OCI-LY7 (cell line): Measurements from ENCODE around the gene ARID5A. TPM values are rescaled to one million over a fixed set of nuclear protein-coding genes. Genes with fewer than 3 reads are reported as not detected.

Source experiments
- BruUV-seq: library from RNA; stranded (reverse); fragments of 400-500 nt; replicated peaks from 2 replicates; lab custom pipeline; 2021; lab: Mats Ljungman, UMichigan
- CTCF ChIA-PET: fragments of 300-600 bp; sonication (Branson Sonifier 250); formaldehyde crosslinking; loops from one replicate; lab custom pipeline; 2022; ENCODE audit warnings: antibody characterized with exemption; ENCODE audit not compliant: unreplicated experiment; lab: Charles Lee
- POLR2A ChIA-PET: fragments of 300-600 bp; sonication (Branson Sonifier 250); formaldehyde crosslinking; loops from one replicate; lab custom pipeline; 2022; ENCODE audit warnings: antibody characterized with exemption; lab: Charles Lee
- DNase-seq: peaks from one replicate; pipeline ENCODE4 v3.0.0-alpha.2; 2015; ENCODE audit warnings: low spot score
- H2AFZ ChIP-seq: fragments of 200-600 bp; sonication (generic), shearing (Covaris generic); 2 replicates; pipeline ENCODE4 v1.6.1; 2014; ENCODE audit warnings: mild to moderate bottlenecking, antibody characterized with exemption, low read length, moderate library complexity
- H3K27ac ChIP-seq: fragments of 200-600 bp; sonication (generic); 2 replicates; pipeline ENCODE4 v1.5.1; 2014; ENCODE audit warnings: mixed run types, low read depth, mild to moderate bottlenecking, moderate library complexity, low read length, inconsistent platforms; ENCODE audit not compliant: poor library complexity, severe bottlenecking
- H3K36me3 ChIP-seq: fragments of 200-600 bp; sonication (generic); 2 replicates; pipeline ENCODE4 v1.6.1; 2014; ENCODE audit warnings: mild to moderate bottlenecking, antibody characterized with exemption, low read length, moderate library complexity, mixed read lengths; ENCODE audit not compliant: insufficient read depth
- H3K4me1 ChIP-seq: fragments of 200-600 bp; sonication (generic); 2 replicates; pipeline ENCODE4 v1.5.1; 2014; ENCODE audit warnings: mild to moderate bottlenecking, low read length; ENCODE audit not compliant: insufficient read depth, poor library complexity, severe bottlenecking
- H3K4me2 ChIP-seq: fragments of 200-600 bp; sonication (generic); 2 replicates; pipeline ENCODE4 v1.6.1; 2014; ENCODE audit warnings: mild to moderate bottlenecking, low read length
- H3K4me3 ChIP-seq: fragments of 200-600 bp; sonication (generic); 2 replicates; pipeline ENCODE4 v1.5.1; 2014; ENCODE audit warnings: mild to moderate bottlenecking, low read depth, low read length; ENCODE audit not compliant: poor library complexity, severe bottlenecking
- H3K79me2 ChIP-seq: fragments of 200-600 bp; sonication (generic); 2 replicates; pipeline ENCODE4 v1.6.1; 2016; ENCODE audit warnings: low read depth, mild to moderate bottlenecking, low read length, moderate library complexity, mixed read lengths; ENCODE audit not compliant: insufficient read depth
- H3K9me2 ChIP-seq: fragments of 200-600 bp; sonication (generic); 2 replicates; pipeline ENCODE4 v1.6.1; 2016; ENCODE audit warnings: mild to moderate bottlenecking, low read length, mixed read lengths; ENCODE audit not compliant: insufficient read depth
- H3K9me3 ChIP-seq: fragments of 200-600 bp; sonication (generic); 2 replicates; pipeline ENCODE4 v1.6.1; 2014; ENCODE audit warnings: mild to moderate bottlenecking, mixed run types, low read length, mixed read lengths
- H4K20me1 ChIP-seq: fragments of 200-600 bp; sonication (generic); 2 replicates; pipeline ENCODE4 v1.6.1; 2014; ENCODE audit warnings: mild to moderate bottlenecking, antibody characterized with exemption, low read length, moderate library complexity, mixed read lengths; ENCODE audit not compliant: insufficient read depth
- CTCF ChIP-seq: fragments of 200-600 bp; sonication (generic); conservative IDR thresholded peaks from 2 replicates; pipeline ENCODE4 v1.5.1; 2014; ENCODE audit warnings: mild to moderate bottlenecking, antibody characterized with exemption, low read length, moderate library complexity, mixed read lengths
- EZH2phosphoT487 ChIP-seq: fragments of 200-600 bp; sonication (generic); IDR thresholded peaks from 2 replicates; pipeline ENCODE4 v1.6.1; 2018; ENCODE audit warnings: low read depth, borderline replicate concordance, mild to moderate bottlenecking, mixed run types, antibody characterized with exemption, low read length, moderate library complexity, mixed read lengths
- intact Hi-C: fragments of 100-400 bp; cut with micrococcal nuclease; formaldehyde crosslinking; loops from one replicate; pipeline ENCODE4 v1.10.0; 2022; ENCODE audit not compliant: unreplicated experiment
- total RNA-seq, 2 experiments: library from RNA; depleted of rRNA in 1 of 2; stranded (reverse); fragments of >200 nt in 1 of 2; shearing (Covaris generic) in 1 of 2; gene quantifications; 2 replicates each; pipeline ENCODE4 v1.2.3, GENCODE V29; 2014 to 2022

ARID5A gene
- total RNA-seq, 2 experiments from 2014 or later = 4.4 to 6.0 TPM

- CTCF ChIA-PET = no interaction called here
- Histone ChIP-seq H3K4me1 (no peaks in the 10 kb centered on the region), H4K20me1 (no peaks in the 10 kb centered on the region), H3K9me3 (no peaks in the 10 kb centered on the region), H3K36me3 (peaks cover 95% of the 10 kb centered on the region), H3K4me2 (no peak overlapping the region), H2AFZ (no peak overlapping the region), H3K4me3 (no peak overlapping the region), H3K79me2 (no peaks in the 10 kb centered on the region), H3K9me2 (no peaks in the 10 kb centered on the region), H3K27ac (no peak overlapping the region)
- no peak for TF ChIP-seq EZH2phosphoT487
- no peak for TF ChIP-seq CTCF
- intact Hi-C loops = no loop called here
- no TSS peak for BruUV-seq
- DNase-seq = no peak
- POLR2A ChIA-PET = no interaction called here
Measured at GRCh38 chr2:96596596-96596995, 60.0 kb downstream of the ARID5A start.

- H3K79me2 ChIP-seq = no peaks in the 10 kb centered on the region
- intact Hi-C loops = loop anchor here (5.0 kb wide), 1 partner anchor 202 kb away; no protein-coding TSS in a partner anchor
- H3K4me3 ChIP-seq = no peak overlapping the region
- ChIA-PET POLR2A (interaction anchor here (1.1 kb wide), 1 partner anchor 33 kb away, joined by 4 read pairs; no protein-coding TSS in a partner anchor), CTCF (no interaction called here)
- H3K9me3 ChIP-seq = no peaks in the 10 kb centered on the region
- H3K4me2 ChIP-seq = no peak overlapping the region
- H3K27ac ChIP-seq = no peak overlapping the region
- peaks cover 93% of the 10 kb centered on the region for H3K36me3 ChIP-seq
- no TSS peak for BruUV-seq
- TF ChIP-seq EZH2phosphoT487 (no peak), CTCF (no peak)
- no peak overlapping the region for H2AFZ ChIP-seq
- H4K20me1 ChIP-seq = no peaks in the 10 kb centered on the region
- no peaks in the 10 kb centered on the region for H3K4me1 ChIP-seq
- H3K9me2 ChIP-seq = no peaks in the 10 kb centered on the region
- no peak for DNase-seq
Measured at GRCh38 chr2:96599941-96600340, 63.4 kb downstream of the ARID5A start.

- BruUV-seq = no TSS peak
- intact Hi-C loops = loop anchor here (5.0 kb wide), 1 partner anchor 201 kb away; no protein-coding TSS in a partner anchor
- no peak for TF ChIP-seq CTCF
- no peak for TF ChIP-seq EZH2phosphoT487
- Histone ChIP-seq H2AFZ (no peak overlapping the region), H3K27ac (no peak overlapping the region), H3K9me3 (no peaks in the 10 kb centered on the region), H3K4me1 (no peaks in the 10 kb centered on the region), H3K4me3 (no peak overlapping the region), H4K20me1 (no peaks in the 10 kb centered on the region), H3K9me2 (no peaks in the 10 kb centered on the region), H3K36me3 (peaks cover 94% of the 10 kb centered on the region), H3K4me2 (no peak overlapping the region), H3K79me2 (no peaks in the 10 kb centered on the region)
- ChIA-PET CTCF (no interaction called here), POLR2A (interaction anchor here (0.5 kb wide), 1 partner anchor 118 kb away, joined by 4 read pairs; no protein-coding TSS in a partner anchor)
- DNase-seq = no peak
Measured at GRCh38 chr2:96601382-96602292, 65.1 kb downstream of the ARID5A start.
